ENCODE data around the gene BLOC1S2.
"Not testable (repeated sequence)": the region's sequence is repeated elsewhere in the genome, so short reads cannot be mapped to it uniquely, and the experiment has no call there.

The BLOC1S2 gene

GRCh38 chr10:100318207-100318606 is 31.7 kb upstream of the BLOC1S2 start:
- Histone ChIP-seq H3K4me1 (ENCODE audit: insufficient read depth, low read length) (no peaks in the 10 kb centered on the region), H3K9ac (ENCODE audit: low read depth, low read length) (no peak overlapping the region), H3K36me3 (ENCODE audit: insufficient read depth, low read length) (no peaks in the 10 kb centered on the region), H3K4me3 (ENCODE audit: low read length) (no peak overlapping the region), H3K9me3 (ENCODE audit: insufficient read depth, low read depth, low read length) (no peaks in the 10 kb centered on the region), H3K27me3 (ENCODE audit: insufficient read depth, low read length) (peaks cover 11% of the 10 kb centered on the region; the same call in 1 of the 2 replicates), H3K27ac (ENCODE audit: low read depth, low read length) (no peak overlapping the region)
- 88% methylated on average over 4 of the region's 4 CpGs for WGBS

- no peaks in the 10 kb centered on the region for H3K9me3 ChIP-seq (ENCODE audit: insufficient read depth, low read depth, low read length)
- no peaks in the 10 kb centered on the region for H3K4me1 ChIP-seq (ENCODE audit: insufficient read depth, low read length)
- no peak overlapping the region for H3K4me3 ChIP-seq (ENCODE audit: low read length)
- peaks cover 24% of the 10 kb centered on the region for H3K27me3 ChIP-seq (ENCODE audit: insufficient read depth, low read length)
- H3K9ac ChIP-seq (ENCODE audit: low read depth, low read length) = no peak overlapping the region
- 74% methylated on average over 4 of the region's 4 CpGs for WGBS
- H3K27ac ChIP-seq (ENCODE audit: low read depth, low read length) = no peak overlapping the region
- no peaks in the 10 kb centered on the region for H3K36me3 ChIP-seq (ENCODE audit: insufficient read depth, low read length)
These were observed 29.1 kb upstream of the BLOC1S2 start for GRCh38 chr10:100315615-100316014.

GRCh38 chr10:100311298-100311697 is 24.8 kb upstream of the BLOC1S2 start:
- no peaks in the 10 kb centered on the region for H3K36me3 ChIP-seq (ENCODE audit: insufficient read depth, low read length)
- no peak overlapping the region for H3K27ac ChIP-seq (ENCODE audit: low read depth, low read length)
- H3K4me1 ChIP-seq (ENCODE audit: insufficient read depth, low read length) = no peaks in the 10 kb centered on the region
- no peak overlapping the region for H3K4me3 ChIP-seq (ENCODE audit: low read length)
- H3K9me3 ChIP-seq (ENCODE audit: insufficient read depth, low read depth, low read length) = no peaks in the 10 kb centered on the region
- no peak overlapping the region for H3K9ac ChIP-seq (ENCODE audit: low read depth, low read length)
- peaks cover 18% of the 10 kb centered on the region for H3K27me3 ChIP-seq (ENCODE audit: insufficient read depth, low read length)
- 100% methylated on average over 3 of the region's 4 CpGs for WGBS

GRCh38 chr10:100307684-100308083 is 21.2 kb upstream of the BLOC1S2 start:
- over 99% methylated on average over 3 of the region's 3 CpGs for WGBS
- H3K27ac ChIP-seq (ENCODE audit: low read depth, low read length) = no peak overlapping the region
- H3K9ac ChIP-seq (ENCODE audit: low read depth, low read length) = no peak overlapping the region
- H3K9me3 ChIP-seq (ENCODE audit: insufficient read depth, low read depth, low read length) = no peaks in the 10 kb centered on the region
- peaks cover 12% of the 10 kb centered on the region for H3K27me3 ChIP-seq (ENCODE audit: insufficient read depth, low read length)
- H3K4me3 ChIP-seq (ENCODE audit: low read length) = no peak overlapping the region
- H3K4me1 ChIP-seq (ENCODE audit: insufficient read depth, low read length) = no peaks in the 10 kb centered on the region
- H3K36me3 ChIP-seq (ENCODE audit: insufficient read depth, low read length) = no peaks in the 10 kb centered on the region

GRCh38 chr10:100306861-100307260 is 20.4 kb upstream of the BLOC1S2 start:
- WGBS = 93% methylated on average over 5 of the region's 5 CpGs
- Histone ChIP-seq H3K9me3 (ENCODE audit: insufficient read depth, low read depth, low read length) (no peaks in the 10 kb centered on the region), H3K27ac (ENCODE audit: low read depth, low read length) (no peak overlapping the region), H3K4me1 (ENCODE audit: insufficient read depth, low read length) (no peaks in the 10 kb centered on the region), H3K9ac (ENCODE audit: low read depth, low read length) (no peak overlapping the region), H3K36me3 (ENCODE audit: insufficient read depth, low read length) (no peaks in the 10 kb centered on the region), H3K27me3 (ENCODE audit: insufficient read depth, low read length) (peaks cover 4% of the 10 kb centered on the region; the same call in 1 of the 2 replicates), H3K4me3 (ENCODE audit: low read length) (no peak overlapping the region)

- H3K27me3 ChIP-seq (ENCODE audit: insufficient read depth, low read length) = no peaks in the 10 kb centered on the region
- H3K4me3 ChIP-seq (ENCODE audit: low read length) = no peak overlapping the region
- H3K36me3 ChIP-seq (ENCODE audit: insufficient read depth, low read length) = no peaks in the 10 kb centered on the region
- H3K4me1 ChIP-seq (ENCODE audit: insufficient read depth, low read length) = no peaks in the 10 kb centered on the region
- H3K9me3 ChIP-seq (ENCODE audit: insufficient read depth, low read depth, low read length) = no peaks in the 10 kb centered on the region
- no peak overlapping the region for H3K27ac ChIP-seq (ENCODE audit: low read depth, low read length)
- WGBS = 92% methylated on average over 3 of the region's 3 CpGs
- no peak overlapping the region for H3K9ac ChIP-seq (ENCODE audit: low read depth, low read length)
These were observed 17.9 kb upstream of the BLOC1S2 start for GRCh38 chr10:100304414-100304813.

GRCh38 chr10:100303724-100304319 is 17.3 kb upstream of the BLOC1S2 start:
- WGBS = 59% methylated on average over 6 of the region's 7 CpGs
- Histone ChIP-seq H3K4me3 (ENCODE audit: low read length) (no peak overlapping the region), H3K4me1 (ENCODE audit: insufficient read depth, low read length) (no peaks in the 10 kb centered on the region)

GRCh38 chr10:100301123-100301522 is 14.6 kb upstream of the BLOC1S2 start:
- not testable (repeated sequence) for H3K4me3 ChIP-seq (ENCODE audit: low read length); H3K27me3 ChIP-seq (ENCODE audit: insufficient read depth, low read length); H3K36me3 ChIP-seq (ENCODE audit: insufficient read depth, low read length); H3K9me3 ChIP-seq (ENCODE audit: insufficient read depth, low read depth, low read length); H3K4me1 ChIP-seq (ENCODE audit: insufficient read depth, low read length); H3K9ac ChIP-seq (ENCODE audit: low read depth, low read length)
- H3K27ac ChIP-seq (ENCODE audit: low read depth, low read length) = peak overlapping the region; percentile 62; the same call in 1 of the 2 replicates
- WGBS = 50% methylated on average over 4 of the region's 5 CpGs

More at GRCh38 chr10:100303724-100304319, 17.3 kb upstream of the BLOC1S2 start:
- no peaks in the 10 kb centered on the region for H3K9me3 ChIP-seq (ENCODE audit: insufficient read depth, low read depth, low read length)
- H3K9ac ChIP-seq (ENCODE audit: low read depth, low read length) = no peak overlapping the region
- H3K27ac ChIP-seq (ENCODE audit: low read depth, low read length) = no peak overlapping the region
- no peaks in the 10 kb centered on the region for H3K27me3 ChIP-seq (ENCODE audit: insufficient read depth, low read length)
- no peaks in the 10 kb centered on the region for H3K36me3 ChIP-seq (ENCODE audit: insufficient read depth, low read length)

GRCh38 chr10:100297242-100297641 is 10.8 kb upstream of the BLOC1S2 start:
- WGBS = 91% methylated on average over 7 of the region's 9 CpGs
- peaks cover 7% of the 10 kb centered on the region; the same call in 1 of the 2 replicates for H3K27me3 ChIP-seq (ENCODE audit: insufficient read depth, low read length)
- H3K9ac ChIP-seq (ENCODE audit: low read depth, low read length) = no peak overlapping the region
- no peaks in the 10 kb centered on the region for H3K4me1 ChIP-seq (ENCODE audit: insufficient read depth, low read length)
- H3K9me3 ChIP-seq (ENCODE audit: insufficient read depth, low read depth, low read length) = no peaks in the 10 kb centered on the region
- no peak overlapping the region for H3K4me3 ChIP-seq (ENCODE audit: low read length)
- no peaks in the 10 kb centered on the region for H3K36me3 ChIP-seq (ENCODE audit: insufficient read depth, low read length)
- H3K27ac ChIP-seq (ENCODE audit: low read depth, low read length) = no peak overlapping the region

- H3K36me3 ChIP-seq (ENCODE audit: insufficient read depth, low read length) = no peaks in the 10 kb centered on the region
- no peak overlapping the region for H3K27ac ChIP-seq (ENCODE audit: low read depth, low read length)
- H3K9ac ChIP-seq (ENCODE audit: low read depth, low read length) = no peak overlapping the region
- peaks cover 7% of the 10 kb centered on the region; the same call in 1 of the 2 replicates for H3K27me3 ChIP-seq (ENCODE audit: insufficient read depth, low read length)
- H3K4me3 ChIP-seq (ENCODE audit: low read length) = no peak overlapping the region
- H3K9me3 ChIP-seq (ENCODE audit: insufficient read depth, low read depth, low read length) = no peaks in the 10 kb centered on the region
- no peaks in the 10 kb centered on the region for H3K4me1 ChIP-seq (ENCODE audit: insufficient read depth, low read length)
These were observed 6.6 kb upstream of the BLOC1S2 start for GRCh38 chr10:100293066-100293465.

- not testable (repeated sequence) for H3K27me3 ChIP-seq (ENCODE audit: insufficient read depth, low read length); H3K4me1 ChIP-seq (ENCODE audit: insufficient read depth, low read length); H3K9ac ChIP-seq (ENCODE audit: low read depth, low read length); H3K9me3 ChIP-seq (ENCODE audit: insufficient read depth, low read depth, low read length); H3K36me3 ChIP-seq (ENCODE audit: insufficient read depth, low read length); H3K4me3 ChIP-seq (ENCODE audit: low read length); H3K27ac ChIP-seq (ENCODE audit: low read depth, low read length)
- WGBS = 93% methylated on average over 4 of the region's 4 CpGs
These were observed 5.8 kb upstream of the BLOC1S2 start for GRCh38 chr10:100292300-100292699.

- Histone ChIP-seq H3K9ac (ENCODE audit: low read depth, low read length) (no peak overlapping the region), H3K27ac (ENCODE audit: low read depth, low read length) (no peak overlapping the region), H3K4me3 (ENCODE audit: low read length) (no peak overlapping the region), H3K27me3 (ENCODE audit: insufficient read depth, low read length) (peaks cover 7% of the 10 kb centered on the region; the same call in 1 of the 2 replicates), H3K9me3 (ENCODE audit: insufficient read depth, low read depth, low read length) (no peaks in the 10 kb centered on the region), H3K4me1 (ENCODE audit: insufficient read depth, low read length) (peaks cover 5% of the 10 kb centered on the region; the same call in 1 of the 2 replicates), H3K36me3 (ENCODE audit: insufficient read depth, low read length) (no peaks in the 10 kb centered on the region)
- WGBS = 90% methylated on average over 3 of the region's 3 CpGs
These were observed 4.9 kb upstream of the BLOC1S2 start for GRCh38 chr10:100291356-100291755.

Measured in HUES64 (cell line).